Measurements from ENCODE around the gene EPHA10.

- TF ChIP-seq CTCF (IDR thresholded peaks at IDR 0.05): no peak
- peak in 1 of 2 donors; percentile 72 for TF ChIP-seq POLR2A (IDR thresholded peaks at IDR 0.05)
Observed at GRCh38 chr1:37807555-37808368, 42.8 kb upstream of the EPHA10 start, which contains the start of the genes C1orf122 and YRDC.
